HG02840 (cell line): ENCODE results near the gene SNX13.
A peak's percentile ranks its signal among the peaks of the same experiment; 100 is the strongest.

Experiments
- ATAC-seq: cut with Tn5 transposase; IDR thresholded peaks from one replicate; pipeline ENCODE4 v1.9.1; 2021; ENCODE audit warnings: mild to moderate bottlenecking, moderate library complexity, moderate number of reproducible peaks; ENCODE audit not compliant: unreplicated experiment, low FRiP score

The SNX13 gene

DNA sequence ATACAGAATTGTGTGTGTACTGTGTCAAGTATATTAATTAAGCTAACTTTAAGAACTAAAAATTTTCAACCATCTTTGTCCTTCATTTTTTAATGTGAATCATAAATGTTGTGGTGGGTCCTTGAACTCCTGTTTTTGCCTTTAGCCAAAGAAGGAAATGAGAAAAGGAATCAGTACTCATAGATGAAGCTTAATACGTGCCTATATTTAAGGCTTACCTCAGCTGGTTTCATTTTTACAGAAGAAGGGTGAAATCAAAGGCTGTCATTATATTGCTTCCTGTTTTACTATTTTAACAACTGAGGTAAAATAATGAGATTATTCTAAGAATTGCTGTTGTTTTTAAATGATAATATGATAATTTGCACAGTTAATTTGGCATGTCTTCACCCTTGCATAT is 6.3 kb upstream of the SNX13 start:
- no peak for ATAC-seq

DNA sequence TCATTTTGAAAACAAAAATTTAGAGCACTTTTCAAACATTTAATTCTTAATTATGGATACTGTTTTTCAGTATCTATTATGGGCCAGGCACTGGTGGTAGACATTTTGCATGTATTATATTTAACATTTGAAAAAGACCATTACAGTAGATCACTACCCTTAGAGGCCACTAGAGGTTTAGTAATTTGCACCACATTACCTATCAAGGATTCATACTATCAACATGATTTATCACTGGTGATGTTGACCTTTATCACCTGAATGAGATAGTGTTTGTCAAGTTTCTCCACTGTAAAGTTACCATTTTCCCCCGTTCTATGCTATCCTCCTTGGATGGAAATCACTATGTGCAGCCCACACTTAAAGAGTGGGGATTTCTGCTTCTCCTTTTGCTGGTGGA is 4.4 kb upstream of the SNX13 start:
- ATAC-seq, result no peak

DNA sequence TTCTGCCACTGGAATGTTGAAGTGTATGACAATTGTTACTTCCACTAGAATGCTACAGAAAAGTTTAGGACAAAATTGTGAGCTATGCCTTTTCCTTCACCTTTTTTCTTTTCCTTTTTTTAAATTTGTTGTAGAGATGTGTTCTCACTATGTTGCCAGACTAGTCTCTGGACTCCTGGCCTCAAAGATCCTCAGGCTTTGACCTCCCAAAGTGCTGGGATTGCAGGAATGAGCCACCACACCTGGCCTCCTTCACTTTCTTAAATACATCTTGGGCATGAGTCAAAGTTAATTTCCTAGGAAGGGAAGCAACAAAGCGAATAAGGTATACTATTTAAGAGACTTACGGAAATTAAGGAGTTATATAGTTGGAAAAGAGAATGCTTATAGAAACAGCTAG is 2.7 kb upstream of the SNX13 start:
- ATAC-seq, result no peak

DNA sequence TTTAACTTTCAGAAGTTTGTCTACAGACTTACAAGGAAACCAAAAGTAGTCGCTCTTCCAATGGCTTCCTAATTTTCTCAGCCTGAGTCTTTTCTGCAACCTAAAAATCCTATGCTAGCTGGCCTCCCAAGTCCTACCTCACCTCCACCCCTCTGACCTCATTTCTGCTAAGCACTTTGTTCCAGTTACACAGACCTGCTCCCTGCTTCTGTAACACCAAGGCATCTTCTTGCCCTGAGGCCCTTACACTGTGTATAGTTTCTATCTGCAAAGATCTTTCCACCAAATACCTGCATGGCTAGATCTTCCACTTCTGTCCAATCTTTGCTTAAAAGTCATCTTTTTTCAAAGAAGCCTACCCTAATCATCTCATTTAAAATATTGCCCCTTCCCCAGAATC is 1.9 kb upstream of the SNX13 start:
- no peak for ATAC-seq

DNA sequence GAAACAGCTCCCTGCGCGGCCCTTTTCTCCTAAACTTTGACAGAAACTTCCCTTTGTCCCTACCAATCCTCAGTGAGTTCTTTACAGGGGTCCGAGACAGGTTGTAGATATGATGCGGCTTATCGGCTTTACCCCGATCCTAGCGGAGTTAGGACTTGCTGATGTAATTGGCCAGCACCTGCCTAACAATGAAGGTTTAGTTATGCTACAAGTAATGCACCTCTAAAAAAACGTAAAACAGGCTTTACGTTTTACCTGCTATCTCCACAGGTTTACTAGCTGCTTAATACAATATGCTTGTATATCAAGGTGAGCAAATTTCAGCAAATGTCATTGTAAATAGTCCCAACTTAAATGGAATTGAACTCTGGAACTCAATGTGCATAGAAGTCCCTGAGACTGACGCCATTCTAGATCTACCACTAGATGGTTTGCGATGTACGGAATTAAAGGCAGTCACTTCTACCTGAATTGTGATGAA is 697 bp upstream of the SNX13 start:
- no peak for ATAC-seq

DNA sequence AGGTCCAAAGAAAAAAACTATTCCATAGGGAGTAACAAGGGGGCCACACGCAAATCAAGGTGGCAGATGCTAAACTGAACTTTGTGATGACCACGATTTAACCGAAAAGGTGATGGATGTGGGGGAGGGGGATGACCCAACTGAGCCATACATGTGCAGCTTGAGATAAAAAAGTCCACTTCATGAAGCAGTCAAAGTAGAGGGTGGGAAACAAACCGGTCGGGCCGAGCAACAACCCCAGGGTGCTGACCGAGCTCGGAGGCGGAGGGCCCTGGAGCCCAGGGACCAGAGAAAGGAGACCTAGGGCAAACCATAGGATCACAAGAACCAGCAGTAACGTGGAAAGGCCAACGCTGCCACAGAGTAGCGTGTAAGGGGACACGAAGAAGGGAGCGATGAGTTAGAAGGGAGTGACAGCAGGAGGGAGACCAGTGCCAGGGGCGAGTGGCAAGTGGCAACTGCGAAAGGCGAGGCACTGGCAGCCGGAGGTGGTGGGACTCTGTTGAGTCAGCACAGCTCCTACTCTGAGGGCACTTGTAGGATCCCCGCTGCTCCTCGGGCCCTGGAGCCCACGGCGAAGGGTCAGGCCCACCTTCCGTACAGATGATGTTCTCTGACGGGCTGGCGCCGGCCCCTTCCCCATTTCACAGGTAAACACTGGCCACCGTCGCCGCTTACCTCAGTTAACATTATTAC is 540 bp downstream of the SNX13 start:
- ATAC-seq, result peak; percentile 27

DNA sequence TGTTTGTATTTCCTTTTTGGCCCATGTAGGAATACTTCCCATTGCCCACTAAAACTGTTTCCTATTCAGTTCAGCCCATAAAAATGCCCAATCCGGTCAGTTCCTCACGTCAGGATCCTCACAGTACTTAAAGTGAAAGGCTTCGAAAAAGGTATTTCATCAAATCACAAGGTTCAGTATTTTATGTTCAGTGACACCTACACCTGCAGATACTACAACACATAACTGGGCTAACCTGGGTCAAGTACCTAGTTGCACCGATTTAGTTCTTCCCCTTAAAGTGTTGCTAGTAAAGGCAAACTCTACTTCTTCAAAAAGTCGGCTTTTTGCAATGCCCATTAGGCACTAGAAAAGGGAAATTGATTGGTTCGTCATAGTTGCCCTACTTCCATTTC is 1.1 kb downstream of the SNX13 start:
- ATAC-seq, result no peak

DNA sequence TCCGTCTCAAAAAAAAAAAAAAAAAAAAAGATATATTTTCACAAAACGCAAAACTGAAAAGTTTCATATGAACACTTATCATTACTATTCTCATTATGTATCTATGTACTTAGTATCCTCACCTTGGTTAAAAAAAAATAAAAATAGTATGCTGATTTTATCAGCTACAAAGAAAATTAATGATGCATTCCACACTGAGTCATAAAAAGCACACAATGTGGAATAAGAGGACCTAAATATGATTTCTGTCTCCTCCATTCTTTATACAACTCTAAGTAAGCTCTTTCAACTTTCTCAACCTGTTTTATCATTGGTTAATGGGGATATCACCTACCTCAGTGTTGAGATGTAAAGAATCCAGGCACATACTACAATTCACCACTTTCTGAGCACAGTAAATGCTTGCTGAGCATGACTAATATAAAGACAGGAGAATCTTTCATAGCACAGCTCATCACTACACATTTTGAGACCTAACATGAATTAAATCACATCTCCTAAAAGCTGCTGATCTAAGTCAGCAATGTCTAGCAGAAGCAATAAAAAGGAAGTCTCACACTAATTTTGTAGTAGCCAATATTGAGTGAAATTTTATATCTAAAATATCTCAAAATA is 2.7 kb downstream of the SNX13 start:
- ATAC-seq, result no peak

DNA sequence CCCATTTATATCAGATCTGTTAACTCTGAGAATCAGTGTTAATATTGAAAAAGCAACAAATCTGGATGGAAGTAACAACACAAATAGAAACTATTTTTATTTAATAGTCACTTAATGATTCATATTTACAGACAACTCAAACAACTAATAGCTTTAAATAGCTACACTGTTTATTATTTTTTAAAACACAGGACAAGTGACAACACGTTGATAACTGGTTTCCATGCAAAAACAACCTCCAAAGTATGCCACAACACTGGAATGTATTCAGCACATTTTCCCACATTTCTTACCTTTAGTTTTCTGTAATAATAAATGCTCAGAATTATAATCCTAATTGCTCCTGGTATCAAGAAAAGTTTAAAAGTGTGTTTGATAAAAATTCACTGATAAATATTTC is 4.0 kb downstream of the SNX13 start:
- no peak for ATAC-seq

DNA sequence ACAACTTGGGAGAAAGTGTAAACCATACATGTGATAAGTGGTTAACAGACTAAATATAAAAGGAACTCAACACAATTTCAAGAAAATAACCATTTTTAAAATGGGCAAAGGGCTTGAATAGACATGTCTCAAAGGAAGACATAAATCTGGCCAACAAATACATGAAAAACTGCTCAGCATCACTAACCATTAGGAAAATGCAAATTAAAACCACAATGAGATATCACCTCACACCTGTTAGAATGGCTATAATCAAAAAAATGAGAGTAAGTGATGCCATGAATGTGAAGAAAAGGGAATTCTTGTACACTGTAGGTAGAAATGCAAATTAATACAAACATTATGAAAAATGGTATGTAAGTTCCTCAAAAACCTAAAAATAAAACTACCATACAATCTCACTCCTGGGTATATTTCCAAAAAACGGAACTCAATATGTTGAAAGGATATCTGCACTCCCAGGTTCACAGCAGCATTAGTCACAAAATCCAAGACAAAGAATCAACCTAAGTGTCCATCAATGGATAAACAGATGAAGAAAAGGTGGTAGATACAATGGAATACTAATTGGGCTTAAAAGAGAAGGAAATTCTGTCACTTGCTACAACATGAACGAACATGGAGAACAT is 5.6 kb downstream of the SNX13 start:
- no peak for ATAC-seq

DNA sequence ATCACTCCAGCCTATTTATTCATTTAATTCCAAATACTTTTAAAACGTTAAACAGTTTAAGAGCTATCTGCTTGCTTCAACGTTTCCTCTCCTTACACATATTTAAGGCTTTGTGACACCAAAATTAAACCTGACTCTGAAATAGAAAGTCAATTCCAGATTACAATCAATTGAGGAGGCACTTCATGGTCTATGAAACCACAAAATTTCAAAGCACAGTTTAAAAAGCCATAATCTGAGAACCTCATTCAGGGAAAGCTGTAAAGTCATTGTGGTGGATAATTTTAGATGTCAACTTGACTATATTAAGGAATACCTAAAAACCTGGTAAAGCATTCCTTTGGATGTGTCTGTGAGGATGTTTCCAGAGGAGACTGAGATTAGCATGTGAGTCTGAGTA is 6.2 kb downstream of the SNX13 start:
- ATAC-seq, result no peak

DNA sequence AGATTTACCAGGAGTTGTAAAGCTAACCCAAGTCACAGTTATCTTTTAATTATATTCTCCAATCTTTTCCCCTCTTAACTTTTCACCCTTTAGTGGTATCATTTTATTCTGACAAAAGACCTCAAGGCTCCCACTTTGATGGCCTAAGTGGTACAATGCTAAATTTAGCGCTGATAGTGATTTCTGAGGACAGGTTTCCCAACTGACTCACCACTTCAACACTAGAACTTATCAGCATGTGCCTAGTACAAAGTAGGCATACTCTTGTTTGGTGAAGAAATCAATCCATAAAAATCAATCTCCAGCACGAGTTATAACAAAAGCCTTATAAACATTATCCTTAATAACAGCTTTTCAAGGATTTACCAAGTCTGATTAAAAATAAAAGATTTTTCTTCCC is 7.5 kb downstream of the SNX13 start:
- no peak for ATAC-seq

DNA sequence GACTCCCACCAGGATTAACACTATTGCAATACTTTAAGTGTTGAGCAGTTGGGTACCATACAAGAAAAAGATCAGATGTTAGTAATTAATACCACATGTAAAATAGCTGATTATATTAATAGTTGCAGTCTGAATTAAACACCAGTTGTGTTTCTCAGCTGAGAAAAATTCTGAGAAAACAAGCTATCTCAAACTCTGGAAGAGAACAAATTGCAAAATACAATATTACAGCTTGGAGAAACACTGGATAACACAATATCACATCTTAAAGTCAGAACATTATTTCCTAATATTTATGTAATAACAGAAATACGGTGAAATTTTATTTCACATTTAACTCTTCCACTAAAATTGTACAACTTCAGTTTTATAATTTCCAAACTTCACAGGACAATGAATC is 9.2 kb downstream of the SNX13 start:
- no peak for ATAC-seq

DNA sequence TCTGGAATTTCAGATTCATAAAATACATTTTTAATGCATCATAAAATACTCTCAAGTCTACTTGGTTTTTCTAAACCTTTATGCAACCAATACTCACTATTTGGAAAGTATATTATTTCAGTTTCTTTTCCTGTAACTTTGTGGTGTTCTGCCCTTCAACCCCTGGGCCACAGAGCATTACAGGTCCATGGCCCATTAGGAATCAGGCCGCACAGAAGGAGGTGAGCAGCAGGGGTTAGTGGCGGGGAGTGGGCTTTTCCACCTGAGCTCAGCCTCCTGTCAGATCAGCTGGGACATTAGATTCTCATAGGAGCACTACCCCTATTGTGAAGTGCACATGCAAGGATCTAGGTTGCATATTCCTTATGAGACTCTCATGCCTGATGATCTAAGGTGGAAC is 9.7 kb downstream of the SNX13 start:
- no peak for ATAC-seq

DNA sequence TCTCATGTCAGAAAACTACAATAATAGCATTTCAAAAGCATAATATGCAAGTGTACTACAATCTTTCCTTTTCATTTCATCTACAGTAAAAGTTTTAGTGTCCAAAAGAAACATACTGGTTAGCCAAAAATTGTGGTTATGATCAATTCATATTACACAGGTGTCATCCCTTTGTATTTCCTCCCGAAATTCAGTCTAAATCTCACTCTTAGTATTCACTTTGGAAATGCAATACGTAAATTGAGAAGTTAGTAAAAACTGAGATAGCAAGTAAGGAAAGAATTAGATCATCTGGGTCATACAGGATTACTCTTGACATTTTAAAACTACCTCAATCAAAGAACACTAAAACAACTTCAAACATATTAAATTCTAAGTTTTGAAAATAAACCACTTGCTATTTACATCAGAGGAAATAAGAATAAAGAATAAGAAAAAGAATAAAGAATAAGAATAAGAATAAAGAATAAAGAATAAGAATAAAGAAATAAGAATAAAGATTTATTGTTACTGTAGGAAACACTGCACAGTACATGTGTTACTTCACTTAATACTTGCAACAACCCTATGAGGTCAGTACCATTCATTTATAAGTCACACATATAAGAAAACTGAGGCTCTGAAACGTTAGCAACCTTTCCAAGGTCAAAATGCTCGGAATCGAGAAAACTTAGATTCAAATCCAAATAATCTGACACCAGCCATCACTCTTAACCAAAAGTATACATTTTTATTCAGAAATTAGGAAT is 10.5 kb downstream of the SNX13 start:
- no peak for ATAC-seq

DNA sequence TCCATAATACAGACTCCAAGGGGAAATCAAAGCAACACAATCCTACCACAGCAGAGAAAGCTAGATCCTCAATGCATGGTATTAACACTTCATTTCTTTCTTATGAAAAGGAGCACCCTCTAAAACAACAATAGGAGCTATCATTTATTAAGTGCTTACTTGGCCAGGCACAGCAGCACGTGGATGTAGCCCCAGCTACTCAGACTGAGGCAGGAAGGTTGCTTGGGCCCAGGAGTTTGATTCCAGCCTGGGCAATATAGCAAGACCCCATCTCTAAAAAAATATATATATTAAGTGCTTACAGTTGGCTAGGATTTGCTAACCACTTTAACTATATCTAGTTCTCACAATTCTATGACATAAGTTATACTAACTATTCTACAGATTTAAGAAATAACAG is 12.2 kb downstream of the SNX13 start:
- ATAC-seq, result no peak

DNA sequence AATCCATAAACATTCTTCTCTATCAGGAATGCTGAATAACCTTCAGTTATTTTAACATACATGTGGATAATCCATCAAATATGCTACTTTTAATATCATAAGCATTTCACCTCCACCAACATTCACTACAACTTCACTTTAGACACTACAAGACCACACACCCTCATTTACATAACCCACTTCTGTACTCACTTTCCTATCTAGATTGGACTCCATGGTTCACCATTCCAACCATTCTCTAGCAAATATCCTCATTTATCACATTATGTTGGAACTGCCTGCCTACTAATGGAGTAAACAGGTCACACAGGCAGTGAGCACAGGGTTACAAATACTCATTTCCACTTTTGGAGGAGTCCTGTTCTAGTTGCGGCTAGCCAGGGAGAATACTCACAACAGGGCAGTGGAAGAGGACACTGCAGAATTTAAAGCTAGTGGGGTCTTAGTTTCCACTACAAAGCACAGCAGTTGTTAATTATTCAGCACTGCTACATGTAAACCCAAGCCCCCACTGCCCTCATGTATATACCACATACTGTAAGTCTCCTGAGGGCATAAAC is 18.4 kb downstream of the SNX13 start:
- ATAC-seq, result no peak

DNA sequence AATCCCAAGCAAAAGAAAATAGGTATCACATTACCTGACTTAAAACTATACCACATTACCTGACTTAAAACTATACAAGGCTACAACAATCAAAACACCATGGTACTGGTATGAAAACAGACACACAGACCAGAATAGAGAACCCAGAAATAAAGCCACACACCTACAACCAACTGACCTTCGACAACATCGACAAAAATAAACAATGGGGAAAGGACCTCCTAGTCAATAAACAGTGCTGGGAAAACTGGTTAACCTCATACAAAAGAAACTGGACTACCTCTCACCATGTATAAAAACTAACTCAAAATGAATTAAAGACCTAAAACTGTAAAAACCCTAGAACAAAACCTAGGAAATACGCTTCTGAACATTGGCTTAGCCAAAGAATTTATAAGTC is 22.5 kb downstream of the SNX13 start:
- ATAC-seq, result no peak

DNA sequence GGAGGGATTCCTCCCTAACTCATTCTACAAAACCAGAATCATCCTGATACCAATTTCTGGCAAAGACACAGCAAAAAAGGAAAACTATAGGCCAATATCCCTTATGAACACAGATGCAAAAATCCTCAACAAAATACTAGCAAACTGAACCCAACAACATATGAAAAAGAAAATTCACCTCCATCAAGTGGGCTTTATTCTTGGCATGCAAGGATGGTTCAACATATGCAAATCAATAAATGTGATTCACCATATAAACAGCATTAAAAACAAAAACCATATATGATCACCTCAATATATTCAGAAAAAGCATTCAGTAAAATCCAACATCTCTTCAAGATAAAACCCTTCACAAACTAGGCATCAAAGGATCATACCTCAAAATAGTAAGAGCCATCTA is 23.5 kb downstream of the SNX13 start:
- ATAC-seq, result no peak

DNA sequence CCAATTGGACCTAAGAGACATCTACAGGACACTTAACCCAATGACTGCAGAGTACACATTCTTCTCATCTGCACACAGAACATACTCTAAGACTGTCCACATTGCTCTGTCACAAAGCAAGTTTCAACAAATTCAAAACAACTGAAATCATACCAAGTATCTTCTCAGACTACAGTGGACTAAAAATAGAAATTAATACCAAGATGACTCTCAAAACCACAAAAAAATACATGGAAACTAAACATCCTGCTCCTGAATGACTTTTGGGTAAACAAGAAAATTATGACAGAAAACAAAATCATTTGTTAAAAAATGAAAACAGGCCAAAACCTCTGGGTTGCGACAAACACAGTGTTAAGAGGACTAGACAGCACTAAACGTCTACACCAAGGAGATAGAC is 24.5 kb downstream of the SNX13 start:
- ATAC-seq, result no peak

DNA sequence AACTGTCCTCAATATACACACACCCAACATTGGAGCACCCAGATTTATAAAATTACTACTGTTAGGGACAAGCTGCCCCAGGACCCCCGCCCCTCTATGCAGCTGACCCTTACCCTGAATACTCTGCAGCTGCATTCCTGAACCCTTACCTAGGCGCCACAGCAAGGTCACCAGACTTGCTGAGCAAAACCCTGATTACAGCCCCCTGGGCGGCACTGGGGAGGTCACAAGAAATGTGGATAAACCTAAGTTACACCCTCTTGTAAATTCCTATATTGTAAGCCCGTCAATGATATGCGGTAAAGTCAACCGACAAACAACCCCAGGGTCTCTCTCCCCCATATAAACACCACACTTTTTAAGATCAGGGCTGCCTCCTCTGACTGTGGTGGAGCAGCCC is 25.1 kb downstream of the SNX13 start:
- ATAC-seq, result no peak
